GM19328 (cell line): Measurements from ENCODE around the gene TAF4.
"Not testable (repeated sequence)": the region's sequence is repeated elsewhere in the genome, so short reads cannot be mapped to it uniquely, and the experiment has no call there.

Experiments
- ATAC-seq: cut with Tn5 transposase; IDR thresholded peaks from one replicate; pipeline ENCODE4 v1.9.1; 2021; ENCODE audit warnings: mild to moderate bottlenecking, moderate library complexity; ENCODE audit not compliant: unreplicated experiment

The TAF4 gene

DNA sequence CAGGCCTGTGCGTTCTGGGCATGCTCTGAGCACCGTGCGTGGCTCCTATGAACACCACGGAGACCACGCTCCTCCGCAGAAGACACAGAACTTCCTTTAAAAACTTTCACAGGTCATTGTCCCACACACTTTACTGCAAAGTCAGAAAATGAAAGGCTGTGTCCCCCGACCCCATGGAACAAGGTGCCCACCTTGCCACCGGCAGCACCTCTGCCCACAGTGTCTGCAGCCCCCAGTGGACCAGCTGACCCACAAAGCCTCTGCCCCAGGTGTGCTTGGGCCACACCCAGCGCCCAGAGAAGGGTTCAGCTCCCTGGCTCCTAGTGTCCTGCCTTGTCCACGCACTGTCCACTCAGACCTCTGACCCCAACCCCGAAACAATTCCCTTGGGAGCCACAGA, 8.7 kb downstream of the TAF4 start:
- no peak for ATAC-seq

DNA sequence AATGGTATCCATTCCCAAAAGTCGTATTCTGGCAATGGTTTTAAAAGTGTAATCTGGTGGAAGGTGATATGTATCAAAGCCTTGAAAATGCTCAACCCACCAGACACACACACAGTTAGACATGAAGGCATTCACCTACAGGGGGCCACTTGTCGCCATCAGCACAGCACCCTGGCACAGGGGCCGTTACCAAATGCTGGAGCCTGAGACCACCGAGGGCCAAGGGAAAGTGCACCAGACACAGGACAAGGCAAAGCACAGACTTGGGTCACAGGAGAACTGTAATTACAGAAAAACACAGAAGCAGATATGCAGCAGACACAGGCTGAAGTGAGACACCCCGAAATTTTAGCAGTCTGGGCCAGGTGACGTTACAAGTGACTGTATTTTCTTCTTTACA, 9.3 kb downstream of the TAF4 start:
- no peak for ATAC-seq

DNA sequence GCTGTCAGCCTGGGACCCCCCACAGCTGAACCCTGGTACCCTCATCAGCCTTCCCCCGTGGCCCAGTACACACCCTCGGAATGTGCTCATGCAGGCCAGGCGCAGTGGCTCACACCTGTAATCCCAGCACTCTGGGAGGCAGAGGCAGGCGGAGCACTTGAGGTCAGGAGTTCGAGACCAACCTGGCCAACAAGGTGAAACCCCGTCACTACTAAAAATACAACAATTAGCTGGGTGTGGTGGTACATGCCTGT, 9.9 kb downstream of the TAF4 start:
- ATAC-seq: not testable (repeated sequence)

DNA sequence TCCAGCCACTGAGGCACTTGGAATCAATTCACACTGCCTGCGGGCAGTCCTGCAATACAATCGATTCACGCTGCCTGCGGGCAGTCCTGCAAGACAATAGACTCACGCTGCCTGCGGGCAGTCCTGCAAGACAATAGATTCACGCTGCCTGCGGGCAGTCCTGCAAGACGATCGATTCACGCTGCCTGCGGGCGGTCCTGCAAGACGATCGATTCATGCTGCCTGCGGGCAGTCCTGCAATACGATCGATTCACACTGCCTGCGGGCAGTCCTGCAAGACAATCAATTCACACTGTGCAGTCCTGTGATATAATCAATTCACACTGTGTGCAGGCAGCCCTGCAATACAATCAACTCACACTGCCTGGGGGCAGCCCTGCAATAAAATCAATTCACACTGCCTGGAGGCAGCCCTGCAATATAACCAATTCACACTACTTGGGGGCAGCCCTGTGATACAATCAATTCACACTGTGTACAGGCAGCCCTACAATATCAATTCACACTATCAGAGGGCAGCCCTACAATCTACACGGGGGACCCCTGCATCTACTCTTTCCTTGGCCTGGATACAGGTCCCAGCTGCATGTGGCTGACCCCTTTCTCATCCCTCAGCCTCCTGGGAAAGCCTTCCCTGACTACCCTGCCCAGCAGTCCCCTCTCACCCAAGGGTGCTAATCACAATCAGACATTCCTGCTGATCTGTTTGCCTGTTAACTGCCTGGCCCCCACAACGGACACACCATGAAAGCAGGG, 10.4 kb downstream of the TAF4 start:
- no peak for ATAC-seq

DNA sequence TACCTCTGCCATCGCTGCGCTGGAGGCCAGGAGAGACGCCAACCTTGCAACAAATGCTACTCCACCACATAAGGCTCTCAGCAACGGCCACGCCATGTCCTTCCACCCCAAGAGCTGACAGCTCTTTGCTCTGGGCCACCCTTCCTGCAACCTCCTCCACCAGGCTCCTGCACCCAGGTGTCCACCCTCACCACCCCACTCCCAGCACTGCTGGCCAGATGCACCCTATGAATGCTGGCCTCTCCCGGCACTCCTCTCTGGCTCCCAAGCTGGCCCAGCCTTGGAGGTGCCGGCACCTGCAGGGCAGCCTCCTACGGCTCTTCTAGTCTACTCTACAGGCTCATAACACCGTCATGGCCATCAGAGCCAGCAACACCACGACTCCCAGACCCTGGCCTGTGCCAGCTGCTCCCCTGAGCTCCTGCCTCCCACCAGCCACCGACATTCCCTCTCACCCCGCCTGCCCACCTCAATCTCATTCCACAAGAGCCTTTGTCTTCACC, 11.2 kb downstream of the TAF4 start:
- no peak for ATAC-seq

DNA sequence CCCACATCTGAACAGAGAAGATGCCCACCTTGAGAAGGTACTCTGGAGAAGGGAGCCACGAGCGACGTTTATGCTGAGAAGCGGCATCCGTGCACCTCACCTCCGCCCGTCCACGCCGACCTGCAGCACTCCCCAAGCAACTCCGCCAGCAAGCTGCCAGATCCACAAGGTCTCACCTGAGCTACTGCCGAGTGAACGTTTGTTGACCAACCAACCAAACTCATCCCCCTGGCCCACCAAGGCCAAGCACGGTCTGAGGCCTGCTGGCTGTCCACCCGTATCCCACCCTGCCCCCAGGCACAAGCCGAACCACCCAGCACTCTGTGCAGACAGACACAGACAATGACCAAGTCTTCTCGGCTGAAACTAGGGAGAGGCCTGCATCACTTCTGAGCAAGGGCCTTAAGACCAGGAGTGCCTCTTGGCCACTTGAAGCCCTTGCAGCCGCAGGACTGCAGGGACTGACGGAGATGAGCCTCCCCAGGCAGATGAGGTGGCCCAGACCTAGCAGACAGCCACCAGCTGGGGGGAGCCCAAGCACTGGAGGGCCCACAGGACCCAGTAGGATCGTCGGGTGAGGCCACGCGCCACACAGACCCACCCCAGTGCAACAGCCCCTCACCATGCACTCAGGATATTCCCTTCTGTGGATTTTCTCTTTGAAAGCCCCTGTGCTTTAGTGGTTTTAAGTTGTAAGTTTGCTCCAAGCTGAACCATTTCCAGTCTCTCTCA, 12.1 kb downstream of the TAF4 start:
- ATAC-seq: no peak

DNA sequence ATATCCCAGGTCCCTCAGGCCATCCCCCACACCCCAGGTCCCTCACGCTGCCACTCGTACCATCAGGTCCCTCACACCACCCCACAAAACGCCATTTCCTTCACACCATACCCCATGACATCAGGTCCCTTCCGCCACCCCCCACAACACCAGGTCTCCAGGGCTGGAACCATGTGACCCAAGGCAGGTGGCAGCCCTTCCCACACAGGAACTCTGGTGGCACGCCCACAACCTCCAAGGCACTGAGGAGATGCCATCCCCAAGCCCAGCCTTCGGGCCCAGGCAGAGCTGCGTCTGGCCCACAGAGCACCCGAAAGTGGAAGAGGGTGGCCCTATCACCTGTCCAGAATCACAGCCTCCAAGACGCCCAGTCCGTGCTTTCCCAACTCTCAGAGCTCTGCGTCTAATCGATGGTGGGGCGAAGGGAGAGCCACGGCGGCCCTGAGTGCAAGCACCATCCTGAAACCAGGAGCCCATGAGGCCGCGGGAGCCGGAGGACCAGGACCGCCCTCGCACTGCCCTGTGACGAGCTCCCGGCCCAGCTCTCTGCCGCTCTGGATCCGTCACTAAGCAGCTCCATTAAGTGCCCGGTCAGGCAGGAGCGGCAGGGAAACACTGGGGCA, 12.7 kb downstream of the TAF4 start:
- no peak for ATAC-seq

DNA sequence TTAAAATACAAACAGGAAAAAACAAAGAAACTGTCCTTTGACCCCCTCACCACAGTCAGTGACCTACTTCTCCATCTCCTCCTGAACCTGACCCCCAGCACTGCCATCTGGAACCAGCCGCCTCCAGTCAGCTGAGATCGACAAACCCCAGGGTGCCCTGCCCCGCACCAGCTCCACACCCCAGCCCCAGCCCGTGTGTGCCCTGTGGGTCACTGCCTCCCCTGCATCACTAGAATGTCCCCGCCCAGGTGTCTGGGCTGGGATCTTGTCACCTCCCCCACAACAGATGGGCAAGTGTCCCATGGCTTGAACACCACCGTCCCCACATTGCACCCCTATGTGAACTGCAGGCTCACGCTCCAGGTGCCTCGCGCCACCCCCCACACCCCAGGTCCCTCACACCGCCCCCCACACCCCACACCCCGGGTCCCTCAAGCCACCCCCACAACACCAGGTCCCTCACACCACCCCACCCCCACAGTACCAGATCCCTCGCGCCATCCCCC, 13.3 kb downstream of the TAF4 start:
- ATAC-seq: no peak

DNA sequence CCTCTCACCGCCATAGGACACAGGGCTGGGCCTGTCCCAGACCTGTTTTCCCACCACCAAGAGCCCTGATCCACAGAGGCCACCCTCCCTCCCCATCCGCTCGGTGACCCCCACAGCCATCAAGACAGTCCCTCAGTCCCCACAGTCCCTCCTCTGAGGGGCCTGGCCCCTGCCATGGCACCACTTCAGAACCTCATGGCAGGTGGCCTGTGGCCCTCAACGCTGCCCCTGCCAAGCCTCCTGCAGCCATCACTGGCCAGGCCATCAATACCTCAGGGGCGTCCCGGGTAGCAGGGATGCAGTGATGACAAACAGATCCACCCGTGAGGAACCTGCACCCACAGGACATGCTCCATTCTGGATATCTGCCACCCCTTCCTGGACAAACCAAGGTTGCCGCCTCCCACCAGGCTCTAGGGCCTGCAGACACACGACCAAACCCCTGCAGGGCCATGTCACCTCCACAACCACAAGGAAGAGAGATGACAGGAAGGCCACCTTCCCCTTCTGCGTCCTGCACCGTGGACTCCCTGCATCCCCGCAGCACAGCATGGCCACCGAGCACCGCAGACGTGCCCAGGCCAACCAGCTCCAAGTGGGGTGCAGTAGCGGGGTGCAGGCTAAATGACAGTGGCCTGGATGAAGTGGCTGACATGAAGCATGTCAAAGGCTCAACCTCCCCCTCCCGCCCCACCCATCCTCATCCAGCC, 14.0 kb downstream of the TAF4 start:
- ATAC-seq: no peak

DNA sequence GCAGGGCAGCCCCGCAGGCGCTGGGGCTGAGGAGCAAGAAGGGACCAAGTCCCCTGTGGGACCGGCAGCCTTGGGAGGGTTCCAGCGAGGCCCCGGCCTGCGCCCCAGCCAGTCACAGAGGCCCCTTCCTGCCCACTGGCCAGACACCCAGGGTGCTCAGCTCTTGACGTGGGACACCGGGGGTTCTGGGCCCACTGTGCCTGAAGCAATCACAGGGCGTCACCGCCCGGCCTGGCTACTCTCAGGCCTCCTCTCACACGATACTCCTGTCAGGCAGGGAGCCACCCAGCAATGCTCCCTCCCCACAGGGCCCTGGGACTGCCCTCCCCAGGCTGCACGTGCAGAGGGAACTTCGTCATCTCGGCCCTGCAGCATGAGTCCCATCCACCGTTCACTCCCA, 14.5 kb downstream of the TAF4 start:
- no peak for ATAC-seq

DNA sequence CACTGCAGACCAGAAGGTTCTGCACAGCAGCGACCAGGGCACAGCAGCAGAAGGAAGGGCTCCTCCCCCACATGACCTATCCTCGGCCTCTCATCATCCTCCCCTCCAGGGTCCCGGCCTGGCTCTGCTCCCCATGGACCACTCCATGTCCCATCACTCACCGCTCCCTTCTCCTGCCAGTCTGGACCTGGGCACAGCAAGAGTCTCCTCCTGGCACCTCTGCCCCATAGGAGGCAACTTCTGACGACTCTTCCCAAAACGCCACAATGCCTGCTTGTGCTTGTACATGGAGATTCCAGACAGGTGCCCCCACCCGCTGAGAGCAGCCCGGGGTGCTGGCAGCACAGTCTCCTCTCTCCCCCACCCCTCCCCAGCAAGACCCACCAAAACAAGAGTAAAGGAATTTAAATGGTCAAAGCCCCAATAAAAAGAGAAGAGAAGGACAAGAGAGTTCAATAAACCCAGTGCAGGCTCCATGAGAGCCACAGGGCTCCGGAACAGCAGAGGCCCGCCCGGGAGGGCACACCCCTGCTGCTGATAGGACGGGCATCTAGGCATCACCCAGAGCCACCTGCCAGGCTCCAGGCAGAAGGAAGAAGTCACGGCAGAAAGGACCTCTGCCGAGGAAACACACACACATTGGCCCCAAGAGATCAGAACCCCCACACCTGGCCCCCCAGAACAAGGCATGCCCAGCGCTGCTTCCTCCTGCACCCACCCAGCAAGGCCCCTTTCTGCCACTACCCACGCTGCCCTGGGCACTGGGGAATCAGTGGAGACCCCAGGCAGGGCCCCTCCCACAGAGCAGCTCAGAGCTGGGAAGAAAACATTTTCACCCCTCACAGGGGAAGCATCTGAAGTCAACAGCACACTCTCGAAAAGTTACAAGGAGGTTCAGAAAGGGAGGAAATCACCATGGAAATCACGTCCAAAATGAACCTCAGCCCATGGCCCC, 15.2 kb downstream of the TAF4 start:
- no peak for ATAC-seq

DNA sequence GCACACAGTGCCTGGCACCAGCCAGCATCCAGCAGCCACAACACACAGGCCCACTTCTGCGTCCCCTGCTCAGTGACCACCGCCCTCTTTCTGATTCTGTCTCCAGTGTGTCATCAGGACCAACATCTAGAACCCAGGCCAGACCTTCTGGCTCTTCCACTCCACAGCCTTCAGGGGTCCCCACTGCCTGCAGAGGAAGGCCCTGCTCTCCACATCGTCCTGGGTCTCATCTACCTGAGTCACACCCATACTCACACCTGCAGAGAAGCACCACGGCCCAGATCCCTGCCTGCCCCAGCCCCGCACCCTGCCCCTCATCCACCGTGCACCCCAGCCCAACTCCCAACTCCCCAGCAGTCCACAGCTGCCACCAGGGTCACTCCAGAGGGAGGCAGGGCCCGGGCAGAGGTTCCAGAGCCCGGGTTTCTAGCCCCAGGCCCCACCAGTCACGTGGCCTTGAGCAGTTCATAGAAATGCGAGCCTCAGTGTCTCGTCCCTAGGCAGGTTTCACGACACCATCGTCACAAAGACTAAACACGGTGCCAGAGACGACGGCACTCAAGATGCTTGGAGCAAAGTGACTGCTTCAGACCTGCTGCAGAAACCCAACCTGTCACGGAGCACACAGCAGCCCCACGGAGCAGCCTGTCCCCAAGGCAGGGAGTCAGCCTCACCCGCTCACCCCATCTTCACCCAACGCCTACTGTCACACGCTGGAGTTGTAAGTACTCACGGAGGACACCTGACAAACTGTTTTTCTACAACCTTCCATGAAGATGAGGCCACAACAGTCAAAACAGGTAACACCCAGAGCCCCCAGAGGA, 16.1 kb downstream of the TAF4 start:
- ATAC-seq: no peak

DNA sequence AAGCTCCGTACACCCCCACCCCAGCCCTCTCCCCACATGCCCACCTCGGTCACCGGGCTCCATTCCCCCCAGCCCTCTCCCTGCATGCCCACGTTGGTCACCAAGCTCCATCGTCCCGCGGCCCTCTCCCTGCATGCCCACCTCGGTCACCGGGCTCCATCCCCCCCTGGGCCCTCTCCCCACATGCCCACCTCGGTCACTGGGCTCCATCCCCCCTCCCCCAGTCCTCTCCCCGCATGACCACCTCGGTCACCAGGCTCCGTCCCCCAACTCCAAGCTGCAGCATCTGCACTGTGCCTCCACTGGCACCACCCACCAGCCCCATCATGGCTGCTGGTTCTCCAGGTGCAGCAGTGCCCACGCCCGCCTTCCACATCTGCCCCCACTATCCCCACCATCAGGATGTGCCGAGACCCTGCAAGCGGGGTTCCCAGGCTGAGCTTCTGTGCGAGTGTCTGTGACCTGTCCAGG, 16.8 kb downstream of the TAF4 start:
- no peak for ATAC-seq

DNA sequence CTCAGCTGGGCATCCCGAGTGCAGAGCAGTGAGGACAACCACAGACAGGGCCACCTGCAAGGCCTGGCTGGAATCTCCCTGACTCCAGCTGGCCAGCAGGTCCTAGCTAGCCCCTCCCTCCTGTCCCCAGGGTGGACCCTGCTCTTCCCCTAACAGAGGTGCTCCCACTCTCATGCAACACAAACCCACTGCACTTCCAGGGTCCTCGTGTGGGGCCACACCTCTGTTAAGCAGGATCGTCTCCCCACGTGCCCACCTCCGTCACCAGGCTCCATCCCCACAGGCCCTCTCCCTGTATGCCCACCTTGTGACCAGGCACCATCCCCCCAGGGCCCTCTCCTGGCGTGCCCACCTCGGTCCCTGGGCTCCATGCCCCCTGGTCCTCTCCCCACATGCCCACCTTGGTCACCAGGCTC, 17.3 kb downstream of the TAF4 start:
- ATAC-seq: no peak

DNA sequence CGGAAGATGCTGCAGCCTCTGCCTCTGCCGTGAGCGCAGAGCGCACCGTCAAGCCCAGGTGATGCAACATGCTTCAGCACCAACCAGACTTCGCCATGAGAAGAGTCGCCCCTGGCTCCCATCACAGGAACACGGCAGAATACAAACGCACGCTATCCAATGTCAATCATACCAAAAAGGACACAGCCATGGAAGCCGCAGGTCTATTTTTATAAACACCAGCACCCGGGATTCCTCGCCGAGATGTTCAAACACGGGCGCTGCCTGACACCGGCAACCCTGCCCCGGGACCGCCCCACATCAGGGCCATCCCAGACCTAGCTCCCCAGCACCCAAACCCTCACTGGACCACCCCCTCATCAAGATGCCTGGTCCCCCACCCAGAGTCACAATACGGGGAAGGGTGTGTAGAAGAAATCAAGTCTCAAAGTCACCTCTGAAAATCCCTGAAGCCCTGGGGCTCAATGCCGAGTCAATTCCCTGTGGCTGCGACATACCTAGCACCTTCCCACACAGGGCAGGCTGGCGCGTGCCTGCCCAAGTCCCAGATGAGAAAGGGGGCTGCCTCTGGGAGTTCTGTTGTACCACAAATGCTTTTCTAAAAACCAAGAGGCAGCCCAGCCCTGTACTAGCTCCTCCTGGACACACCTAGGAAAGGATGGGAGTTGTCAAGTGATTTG, 17.9 kb downstream of the TAF4 start:
- ATAC-seq: no peak

DNA sequence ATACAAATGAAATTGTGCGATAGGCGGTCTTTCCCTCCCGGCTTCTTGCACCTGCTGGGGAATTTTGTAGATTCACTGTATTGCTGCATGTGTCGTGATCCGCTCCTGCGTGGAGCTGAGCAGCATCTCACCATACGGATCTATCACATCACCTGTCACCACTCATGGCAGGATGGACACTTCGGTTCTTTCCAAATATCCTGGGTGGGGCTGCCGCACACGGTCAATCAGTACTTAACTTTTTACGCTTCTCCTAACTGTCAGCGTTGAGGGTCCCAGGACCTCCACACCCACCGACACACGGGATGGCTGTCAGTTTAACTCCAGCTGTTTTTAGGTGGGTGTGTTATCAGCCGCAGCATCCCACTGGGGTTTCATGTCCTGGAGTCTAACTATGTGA, 19.2 kb downstream of the TAF4 start:
- ATAC-seq: no peak

DNA sequence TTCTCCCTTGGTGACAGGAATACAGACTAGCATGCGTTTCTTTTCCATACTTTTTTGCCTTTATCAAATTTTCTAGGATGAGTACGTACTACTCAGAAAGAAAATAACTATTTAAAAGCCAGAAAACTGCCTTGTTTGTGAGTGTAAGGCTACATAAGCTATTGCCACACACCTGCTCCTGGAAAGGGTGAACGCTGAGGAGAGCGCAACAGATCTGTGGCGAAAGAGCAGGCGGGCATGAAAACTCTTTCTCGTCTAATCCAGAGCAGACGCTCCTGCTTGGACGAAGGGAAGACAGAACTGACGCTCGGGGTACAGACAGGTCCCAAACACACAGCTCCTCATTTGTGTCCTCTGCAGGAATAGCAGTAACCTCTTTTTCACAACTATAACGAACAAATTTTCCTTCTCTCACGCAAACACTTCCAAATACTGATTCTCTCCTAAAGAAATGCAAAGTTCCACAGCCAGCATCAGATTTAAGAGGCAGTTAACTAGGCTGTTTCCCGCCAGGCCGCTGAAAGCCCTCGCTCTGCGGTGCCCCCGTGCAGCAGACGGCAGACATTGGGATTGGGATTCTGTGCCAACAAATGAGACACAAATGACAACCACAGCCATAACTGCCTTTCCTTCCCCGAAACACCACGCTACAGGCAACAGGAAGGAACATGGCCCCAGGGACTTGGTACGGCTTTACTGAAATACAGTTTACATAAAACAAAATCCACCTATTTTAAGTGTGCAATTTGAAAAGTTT, 20.0 kb downstream of the TAF4 start:
- no peak for ATAC-seq

DNA sequence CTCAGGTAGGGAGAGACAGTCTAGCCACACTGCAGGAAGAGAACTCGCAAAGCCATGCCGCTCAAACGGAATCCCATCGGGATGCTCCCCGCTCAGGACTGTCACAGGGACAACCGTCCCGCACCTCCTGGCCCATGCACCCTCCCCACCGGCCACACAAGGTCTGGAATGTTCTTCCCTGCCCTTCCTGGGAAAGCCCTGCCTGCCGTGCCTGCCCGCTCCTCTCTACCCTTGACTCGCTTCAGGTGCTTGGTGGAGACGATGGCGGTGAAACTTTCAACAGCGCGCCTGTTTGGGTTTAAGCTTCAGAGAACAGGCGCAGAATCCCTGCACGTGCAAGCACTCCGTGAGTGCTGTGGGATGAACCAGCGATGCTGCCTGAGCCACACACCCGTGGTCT, 20.6 kb downstream of the TAF4 start:
- no peak for ATAC-seq
